GM12878 (cell line): Measurements from ENCODE around the gene TOP3A. TPM values are rescaled to one million over a fixed set of nuclear protein-coding genes. Genes with fewer than 3 reads are reported as not detected.

ENCODE experiments used
- ATAC-seq: fragments of 200-7000 bp; cut with Tn5 transposase; 3 replicates; pipeline ENCODE4 v1.9.1; 2020; ENCODE audit warnings: mild to moderate bottlenecking, moderate library complexity
- BruUV-seq: library from RNA; stranded (reverse); fragments of 400-500 nt; replicated peaks from 2 replicates; lab custom pipeline; 2021; lab: Mats Ljungman, UMichigan
- CTCF ChIA-PET: fragments of 300-600 bp; sonication (Branson Sonifier 250); formaldehyde crosslinking; extraction: SDS; loops from one replicate; lab custom pipeline; 2021; ENCODE audit warnings: inconsistent platforms; lab: Yijun Ruan, JAX
- POLR2A ChIA-PET: fragments of 350-600 bp; formaldehyde crosslinking; extraction: SDS; loops from one replicate; lab custom pipeline; 2021; ENCODE audit warnings: inconsistent platforms; lab: Charles Lee
- RAD21 ChIA-PET: fragments of 300-600 bp; sonication (Branson Sonifier 250); formaldehyde crosslinking; loops from one replicate; lab custom pipeline; 2023; ENCODE audit warnings: antibody characterized with exemption; ENCODE audit not compliant: unreplicated experiment; lab: Charles Lee
- SMC1A ChIA-PET: fragments of 300-600 bp; sonication (Branson Sonifier 250); formaldehyde crosslinking; loops from one replicate; lab custom pipeline; 2023; ENCODE audit not compliant: unreplicated experiment, uncharacterized antibody; lab: Charles Lee
- DNase-seq: peaks from one replicate; pipeline ENCODE4 v3.0.0-alpha.2; 2011; ENCODE audit warnings: low read depth, low spot score
- FAIRE-seq: peaks from 3 replicates; lab custom pipeline; 2011; peaks lifted over from hg19 to GRCh38; lab: Jason Lieb, UNC
- H2AFZ ChIP-seq: 2 replicates; pipeline ENCODE4 v1.6.0; 2011; ENCODE audit warnings: low read depth, low read length, control low read depth; ENCODE audit not compliant: control insufficient read depth
- H3K27ac ChIP-seq: 2 replicates; pipeline ENCODE4 v1.5.1; 2011; ENCODE audit warnings: control low read depth; ENCODE audit not compliant: control insufficient read depth, insufficient read depth
- H3K27me3 ChIP-seq, 2 experiments: replicated peaks in 1 of 2; 2 replicates each; pipeline versions ENCODE4 v1.6.0 to v1.6.1; 2011; ENCODE audit warnings: low read length in 1 of 2; ENCODE audit not compliant: control insufficient read depth in 2 of 2, insufficient read depth in 2 of 2
- H3K36me3 ChIP-seq, 2 experiments: 2 replicates each; pipeline ENCODE4 v1.5.1; 2011; ENCODE audit warnings: low read length in 1 of 2; ENCODE audit not compliant: control insufficient read depth in 2 of 2, insufficient read depth in 2 of 2
- H3K4me1 ChIP-seq: 2 replicates; pipeline ENCODE4 v1.6.1; 2011; ENCODE audit warnings: mild to moderate bottlenecking, low read length, moderate library complexity, mixed read lengths; ENCODE audit not compliant: control insufficient read depth, insufficient read depth
- H3K4me2 ChIP-seq: 2 replicates; pipeline ENCODE4 v1.6.0; 2011; ENCODE audit warnings: control low read depth; ENCODE audit not compliant: control insufficient read depth, insufficient read depth
- H3K4me3 ChIP-seq: fragments of 200-600 bp; sonication (generic); 2 replicates; pipeline ENCODE4 v1.5.1; 2016
- H3K79me2 ChIP-seq: 2 replicates; pipeline ENCODE4 v1.6.0; 2011; ENCODE audit warnings: low read length; ENCODE audit not compliant: control insufficient read depth, insufficient read depth
- H3K9ac ChIP-seq: 2 replicates; pipeline ENCODE4 v1.8.0; 2011; ENCODE audit warnings: low read length, control low read depth, mixed read lengths; ENCODE audit not compliant: control insufficient read depth, insufficient read depth
- H3K9me3 ChIP-seq: replicated peaks from 3 replicates; pipeline ENCODE4 v1.5.1; 2011; ENCODE audit warnings: mild to moderate bottlenecking, low read length; ENCODE audit not compliant: control insufficient read depth, insufficient read depth
- H4K20me1 ChIP-seq: 2 replicates; pipeline ENCODE4 v1.6.0; 2011; ENCODE audit not compliant: control insufficient read depth, insufficient read depth
- BRCA1 ChIP-seq: IDR thresholded peaks from 2 replicates; pipeline ENCODE4 v1.6.1; 2011; ENCODE audit warnings: low read depth, low read length, improper control_type of control experiment
- DPF2 ChIP-seq: fragments of 450-650 bp; IDR thresholded peaks from 2 replicates; pipeline ENCODE4 v1.6.1; 2017; ENCODE audit warnings: mild to moderate bottlenecking
- FOXK2 ChIP-seq: fragments of 450-650 bp; IDR thresholded peaks from 2 replicates; pipeline ENCODE4 v1.6.1; 2017; ENCODE audit warnings: mild to moderate bottlenecking, moderate library complexity
- GABPA ChIP-seq: IDR thresholded peaks from 2 replicates; pipeline ENCODE4 v1.6.1; 2014; ENCODE audit warnings: antibody characterized with exemption, low read depth, mild to moderate bottlenecking, inconsistent platforms
- IKZF2 ChIP-seq, 2 experiments: fragments of 450-650 bp; IDR thresholded peaks; 2 replicates each; pipeline ENCODE4 v1.6.1; 2017; ENCODE audit warnings: mild to moderate bottlenecking in 2 of 2, moderate library complexity in 2 of 2
- MYC ChIP-seq: IDR thresholded peaks from 2 replicates; pipeline ENCODE4 v1.6.1; 2011; ENCODE audit warnings: mild to moderate bottlenecking, low read length, moderate library complexity, inconsistent platforms; ENCODE audit not compliant: insufficient read depth, insufficient replicate concordance, insufficient read length, severe bottlenecking
- NFYA ChIP-seq: IDR thresholded peaks from 2 replicates; pipeline ENCODE4 v1.6.1; 2011; ENCODE audit warnings: low read depth, mild to moderate bottlenecking, low read length, improper control_type of control experiment, borderline replicate concordance
- NR2C2 ChIP-seq: IDR thresholded peaks from 2 replicates; pipeline ENCODE4 v1.6.1; 2011; ENCODE audit warnings: borderline replicate concordance, low read depth; ENCODE audit not compliant: control insufficient read depth, insufficient read length
- RUNX3 ChIP-seq: IDR thresholded peaks from 2 replicates; pipeline ENCODE4 v1.6.1; 2012; ENCODE audit warnings: low read length, inconsistent platforms
- SMARCA5 ChIP-seq: fragments of 450-650 bp; IDR thresholded peaks from 2 replicates; pipeline ENCODE4 v1.6.1; 2017; ENCODE audit warnings: mild to moderate bottlenecking
- SRF ChIP-seq, 2 experiments: IDR thresholded peaks; 2 replicates each; pipeline ENCODE4 v1.6.1; 2011; ENCODE audit warnings: low read depth in 2 of 2, low read length in 2 of 2, mild to moderate bottlenecking in 1 of 2, moderate library complexity in 1 of 2
- ZSCAN29 ChIP-seq: fragments of 450-650 bp; IDR thresholded peaks from 2 replicates; pipeline ENCODE4 v1.6.1; 2017; ENCODE audit warnings: mild to moderate bottlenecking, moderate library complexity
- WGBS: methylation state at CpG from one replicate; pipeline ENCODE4 v1.1.6; 2016; ENCODE audit warnings: low lambda C conversion rate; ENCODE audit not compliant: insufficient replicate concordance, insufficient coverage; ENCODE audit errors: missing lambda C conversion rate; 5-methylcytosine and 5-hydroxymethylcytosine counted together
- in situ Hi-C: fragments of 300-500 bp; cut with MboI; formaldehyde crosslinking; loops from 9 replicates; pipeline ENCODE4 v1.14.3; 2018; ENCODE audit warnings: mixed read lengths
- intact Hi-C: fragments of 100-400 bp; cut with micrococcal nuclease; formaldehyde crosslinking; loops from one replicate; pipeline ENCODE4 v1.14.2; 2022; ENCODE audit not compliant: unreplicated experiment
- polyA plus RNA-seq, 11 experiments: library from polyadenylated mRNA; depleted of rRNA in 4 of 11; unstranded in 6 of 11; stranded (reverse) in 5 of 11; fragments of >200 nt; fragmentation: Nextera tagmentation in 4 of 11; fragmentation: Illumina TruSeq in 1 of 11; extraction: Ambion mirVana in 4 of 11; extraction: Trizol in 1 of 11; gene quantifications; 1 replicate in 1 of 11; 2 replicates in 10 of 11; pipeline versions ENCODE4 v1.2.1 to v1.2.3, GENCODE V29; 2011 to 2016; ENCODE audit warnings: inconsistent platforms in 2 of 11, missing spikeins in 2 of 11, low read depth in 1 of 11
- total RNA-seq, 4 experiments: library from RNA; depleted of rRNA in 3 of 4; stranded (reverse); fragments of >200 nt in 3 of 4; fragmentation: Illumina TruSeq in 1 of 4; extraction: Trizol in 1 of 4; gene quantifications; 2 replicates each; pipeline versions ENCODE4 v1.2.1 to v1.2.3, GENCODE V29; 2013 to 2021
- TF ChIP-seq, protein P1 (sequence below): IDR thresholded peaks from 2 replicates; pipeline ENCODE4 v1.6.1; 2011; ENCODE audit warnings: borderline replicate concordance, low read depth, mild to moderate bottlenecking, moderate library complexity, mixed read lengths, low read length; ENCODE audit not compliant: insufficient read depth; ENCODE audit errors: extremely low read length
- TF ChIP-seq, protein P2 (sequence below): fragments of 450-650 bp; IDR thresholded peaks from 2 replicates; pipeline ENCODE4 v1.6.1; 2016; ENCODE audit warnings: mild to moderate bottlenecking
- TF ChIP-seq, protein P3 (sequence below): IDR thresholded peaks from 2 replicates; pipeline ENCODE4 v1.6.1; 2011; ENCODE audit warnings: low read depth, mild to moderate bottlenecking, low read length, moderate library complexity, borderline replicate concordance; ENCODE audit errors: extremely low read depth
- TF ChIP-seq, protein P4 (sequence below): IDR thresholded peaks from 2 replicates; pipeline ENCODE4 v1.6.1; 2012; ENCODE audit warnings: low read depth, low read length, improper control_type of control experiment

TOP3A gene
- total and polyA plus RNA-seq, 10 of the 15 experiments (the other 5 are each of a cell fraction or from before 2014, with no cell fraction given): 4.2 to 51.9 (median 31.8) TPM

DNA sequence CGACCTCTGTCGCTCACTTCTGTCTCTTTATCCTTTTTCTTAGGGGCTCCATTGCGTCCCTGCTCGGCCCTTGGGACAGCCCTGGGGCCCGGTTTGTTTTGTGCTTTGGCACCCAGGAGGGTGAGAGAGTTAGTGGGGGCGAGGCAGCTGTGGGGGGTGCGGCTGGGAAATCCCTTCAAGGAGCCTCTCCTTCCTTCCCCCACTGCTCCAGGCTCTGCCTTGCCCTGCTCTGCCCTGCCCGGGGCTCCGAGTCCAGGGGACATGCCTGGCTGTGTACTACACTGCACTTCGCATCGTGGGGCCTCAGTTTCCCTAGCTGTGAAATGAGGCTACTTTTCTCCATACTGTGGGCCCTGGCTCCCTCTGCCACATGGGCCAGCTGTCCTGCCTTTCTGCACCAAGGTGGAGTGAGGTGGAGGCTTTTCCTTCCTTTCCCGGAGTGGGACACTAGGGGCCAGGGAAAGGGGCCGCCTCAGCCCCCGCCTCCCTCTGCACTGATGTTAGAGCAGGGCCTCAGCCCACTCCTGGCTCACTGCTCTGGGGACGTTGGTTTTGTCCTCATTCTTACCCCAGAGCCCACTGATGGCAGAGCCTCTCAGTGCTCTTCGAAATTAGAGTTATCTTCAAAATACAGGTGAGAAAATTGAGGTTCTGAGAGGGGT lies 88.4 kb downstream of the TOP3A start:
- in situ Hi-C loops (no loop called here), intact Hi-C loops (loop anchor here (2.0 to 5.0 kb wide), 2 partner anchors 34 to 44 kb away; partner anchors contain the start of genes ALKBH5 and MIEF2)
- ChIA-PET SMC1A (no interaction called here), CTCF (no interaction called here), RAD21 (no interaction called here), POLR2A (interaction anchor here (0.6 kb wide), 1 partner anchor 251 kb away, joined by 3 read pairs; no protein-coding TSS in a partner anchor)
- Histone ChIP-seq H3K79me2 (no peaks in the 10 kb centered on the region), H3K4me2 (peak overlapping the region; percentile 64), H3K4me1 (no peaks in the 10 kb centered on the region), H3K27ac (no peak overlapping the region), H3K9ac (peak overlapping the region; percentile 67), H2AFZ (peak overlapping the region; percentile 78), H3K9me3 (no peaks in the 10 kb centered on the region), H3K27me3 (no peaks in the 10 kb centered on the region), H3K4me3 (peak overlapping the region; percentile 67), H4K20me1 (no peaks in the 10 kb centered on the region), H3K36me3 (no peaks in the 10 kb centered on the region)
- FAIRE-seq (no peak), DNase-seq (no peak), ATAC-seq (no peak)
- 38% methylated on average over 16 of the region's 16 CpGs for WGBS
- TF ChIP-seq MYC (no peak), RUNX3 (no peak), BRCA1 (no peak), FOXK2 (no peak), IKZF2 (IDR thresholded peaks at IDR 0.05) (no peak), NR2C2 (no peak), GABPA (no peak), SRF (IDR thresholded peaks at IDR 0.05; ENCODE audit: low read depth in 2 of 2, low read length in 2 of 2) (no peak), SMARCA5 (no peak), NFYA (no peak), DPF2 (no peak), ZSCAN29 (no peak)
- TF ChIP-seq, protein P1, sequence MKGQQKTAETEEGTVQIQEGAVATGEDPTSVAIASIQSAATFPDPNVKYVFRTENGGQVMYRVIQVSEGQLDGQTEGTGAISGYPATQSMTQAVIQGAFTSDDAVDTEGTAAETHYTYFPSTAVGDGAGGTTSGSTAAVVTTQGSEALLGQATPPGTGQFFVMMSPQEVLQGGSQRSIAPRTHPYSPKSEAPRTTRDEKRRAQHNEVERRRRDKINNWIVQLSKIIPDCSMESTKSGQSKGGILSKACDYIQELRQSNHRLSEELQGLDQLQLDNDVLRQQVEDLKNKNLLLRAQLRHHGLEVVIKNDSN: no peak
- TF ChIP-seq, protein P2, sequence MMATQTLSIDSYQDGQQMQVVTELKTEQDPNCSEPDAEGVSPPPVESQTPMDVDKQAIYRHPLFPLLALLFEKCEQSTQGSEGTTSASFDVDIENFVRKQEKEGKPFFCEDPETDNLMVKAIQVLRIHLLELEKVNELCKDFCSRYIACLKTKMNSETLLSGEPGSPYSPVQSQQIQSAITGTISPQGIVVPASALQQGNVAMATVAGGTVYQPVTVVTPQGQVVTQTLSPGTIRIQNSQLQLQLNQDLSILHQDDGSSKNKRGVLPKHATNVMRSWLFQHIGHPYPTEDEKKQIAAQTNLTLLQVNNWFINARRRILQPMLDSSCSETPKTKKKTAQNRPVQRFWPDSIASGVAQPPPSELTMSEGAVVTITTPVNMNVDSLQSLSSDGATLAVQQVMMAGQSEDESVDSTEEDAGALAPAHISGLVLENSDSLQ: no peak
- TF ChIP-seq, protein P3, sequence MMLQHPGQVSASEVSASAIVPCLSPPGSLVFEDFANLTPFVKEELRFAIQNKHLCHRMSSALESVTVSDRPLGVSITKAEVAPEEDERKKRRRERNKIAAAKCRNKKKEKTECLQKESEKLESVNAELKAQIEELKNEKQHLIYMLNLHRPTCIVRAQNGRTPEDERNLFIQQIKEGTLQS: no peak
- TF ChIP-seq, protein P4, sequence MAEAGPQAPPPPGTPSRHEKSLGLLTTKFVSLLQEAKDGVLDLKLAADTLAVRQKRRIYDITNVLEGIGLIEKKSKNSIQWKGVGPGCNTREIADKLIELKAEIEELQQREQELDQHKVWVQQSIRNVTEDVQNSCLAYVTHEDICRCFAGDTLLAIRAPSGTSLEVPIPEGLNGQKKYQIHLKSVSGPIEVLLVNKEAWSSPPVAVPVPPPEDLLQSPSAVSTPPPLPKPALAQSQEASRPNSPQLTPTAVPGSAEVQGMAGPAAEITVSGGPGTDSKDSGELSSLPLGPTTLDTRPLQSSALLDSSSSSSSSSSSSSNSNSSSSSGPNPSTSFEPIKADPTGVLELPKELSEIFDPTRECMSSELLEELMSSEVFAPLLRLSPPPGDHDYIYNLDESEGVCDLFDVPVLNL: no peak
- no TSS peak for BruUV-seq
